ENCODE measurements around the gene LAGE3.

Gene LAGE3

DNA sequence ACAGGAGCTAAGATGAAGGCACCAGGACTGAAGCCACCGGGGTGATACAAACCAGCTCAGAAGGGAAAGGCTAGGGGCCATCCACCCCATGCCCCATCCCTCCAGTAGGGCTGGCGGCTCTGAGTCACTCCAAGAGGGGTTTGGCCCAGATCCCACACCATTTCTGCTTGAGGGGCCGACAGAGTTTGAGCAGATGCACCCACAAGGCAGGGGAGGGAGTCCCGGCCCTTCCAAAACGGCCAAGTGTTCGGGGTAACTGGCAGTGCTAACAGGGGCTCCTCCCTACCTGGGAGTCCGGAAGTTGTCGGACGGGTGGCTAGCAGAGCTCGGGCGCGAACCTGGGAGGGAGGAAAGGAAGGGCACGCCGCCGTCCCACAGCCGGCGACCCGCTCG, 10.9 kb upstream of the LAGE3 start:
- CTCF ChIA-PET = interaction anchor here (0.7 to 2.1 kb wide), 6 partner anchors 20 to 119 kb away, joined by 3 to 8 read pairs (median 3); partner anchors contain the start of gene FAM3A
- TF ChIP-seq, protein P1, sequence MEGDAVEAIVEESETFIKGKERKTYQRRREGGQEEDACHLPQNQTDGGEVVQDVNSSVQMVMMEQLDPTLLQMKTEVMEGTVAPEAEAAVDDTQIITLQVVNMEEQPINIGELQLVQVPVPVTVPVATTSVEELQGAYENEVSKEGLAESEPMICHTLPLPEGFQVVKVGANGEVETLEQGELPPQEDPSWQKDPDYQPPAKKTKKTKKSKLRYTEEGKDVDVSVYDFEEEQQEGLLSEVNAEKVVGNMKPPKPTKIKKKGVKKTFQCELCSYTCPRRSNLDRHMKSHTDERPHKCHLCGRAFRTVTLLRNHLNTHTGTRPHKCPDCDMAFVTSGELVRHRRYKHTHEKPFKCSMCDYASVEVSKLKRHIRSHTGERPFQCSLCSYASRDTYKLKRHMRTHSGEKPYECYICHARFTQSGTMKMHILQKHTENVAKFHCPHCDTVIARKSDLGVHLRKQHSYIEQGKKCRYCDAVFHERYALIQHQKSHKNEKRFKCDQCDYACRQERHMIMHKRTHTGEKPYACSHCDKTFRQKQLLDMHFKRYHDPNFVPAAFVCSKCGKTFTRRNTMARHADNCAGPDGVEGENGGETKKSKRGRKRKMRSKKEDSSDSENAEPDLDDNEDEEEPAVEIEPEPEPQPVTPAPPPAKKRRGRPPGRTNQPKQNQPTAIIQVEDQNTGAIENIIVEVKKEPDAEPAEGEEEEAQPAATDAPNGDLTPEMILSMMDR (IDR thresholded peaks at IDR 0.05; ENCODE audit: control extremely low read depth, extremely low read depth, low read depth, missing control alignments) = no peak
- no peak for DNase-seq (ENCODE audit: extremely low spot score)
- POLR2A ChIA-PET = interaction anchor here (1.0 to 1.8 kb wide), 5 partner anchors 11 to 119 kb away, joined by 3 to 7 read pairs (median 4); partner anchors contain the start of gene LAGE3

DNA sequence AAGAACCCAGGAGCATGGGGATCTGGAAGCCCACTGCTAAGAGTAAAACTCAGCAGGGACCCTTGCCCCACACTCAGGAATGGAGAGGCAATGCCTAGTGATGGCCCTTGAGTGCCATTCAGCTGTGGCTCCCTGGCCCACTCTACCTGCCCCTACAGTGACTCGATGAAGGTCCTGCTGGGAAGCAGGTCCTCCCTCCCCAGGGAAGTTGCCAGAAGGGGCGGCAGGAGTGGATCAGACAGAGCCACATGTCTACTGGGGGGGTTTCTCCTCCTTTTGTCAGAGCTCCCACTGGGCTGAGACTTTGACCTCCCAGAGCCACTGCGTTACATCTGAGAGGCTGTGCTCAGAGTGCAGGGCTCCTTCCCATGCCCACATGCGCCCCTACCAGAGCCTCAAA, 10.1 kb upstream of the LAGE3 start:
- TF ChIP-seq, protein P1 (IDR thresholded peaks at IDR 0.05; ENCODE audit: control extremely low read depth, extremely low read depth, low read depth, missing control alignments) = no peak
- no peak for DNase-seq (ENCODE audit: extremely low spot score)
- POLR2A ChIA-PET = interaction anchor here (0.6 to 1.8 kb wide), 3 partner anchors 10 to 118 kb away, joined by 3 to 7 read pairs (median 4); partner anchors contain the start of gene LAGE3
- CTCF ChIA-PET = interaction anchor here (2.1 kb wide), 1 partner anchor 116 kb away, joined by 8 read pairs; no protein-coding TSS in a partner anchor

DNA sequence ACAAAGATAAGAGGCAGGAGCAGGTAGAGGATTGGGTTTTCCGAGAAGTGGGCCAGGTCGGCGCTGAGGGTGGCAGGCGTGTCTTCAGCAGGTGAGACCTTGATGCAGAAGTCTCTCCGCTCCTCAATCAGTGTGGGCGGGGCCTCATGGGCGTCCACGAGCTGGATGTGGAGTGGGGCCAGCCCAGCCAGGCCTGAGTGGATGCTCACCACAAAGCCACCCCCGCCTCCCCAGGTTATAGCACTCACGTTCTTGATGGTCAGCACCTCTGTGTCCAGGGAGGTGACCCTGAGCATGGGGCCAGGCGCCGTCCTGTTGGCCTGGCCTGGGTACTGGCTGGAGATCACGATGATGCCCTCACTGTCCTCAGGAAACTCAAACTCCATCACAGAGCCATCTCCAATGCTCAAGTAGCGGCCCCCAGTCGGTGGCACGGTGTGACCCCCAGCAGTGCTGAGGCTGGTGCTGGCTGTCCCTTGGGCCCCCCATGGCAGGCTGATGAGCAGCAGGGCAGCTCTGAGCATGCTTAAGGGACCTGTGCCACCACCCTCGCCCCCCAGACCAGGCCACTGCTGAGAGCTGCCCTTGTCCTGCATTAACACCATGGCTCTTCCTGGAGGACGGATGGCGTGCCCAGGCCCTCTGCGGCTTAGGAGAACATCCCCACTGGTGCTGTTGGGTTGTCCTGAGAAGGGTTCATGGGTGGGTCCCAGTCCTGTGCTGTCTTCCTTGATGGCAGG, 9.4 kb upstream of the LAGE3 start:
- CTCF ChIA-PET = interaction anchor here (1.5 kb wide), 1 partner anchor 8 kb away, joined by 5 read pairs; no protein-coding TSS in a partner anchor
- DNase-seq (ENCODE audit: extremely low spot score) = no peak
- TF ChIP-seq, protein P1 (IDR thresholded peaks at IDR 0.05; ENCODE audit: control extremely low read depth, extremely low read depth, low read depth, missing control alignments) = no peak
- POLR2A ChIA-PET = interaction anchor here (0.6 kb wide), 2 partner anchors 10 to 63 kb away, joined by 3 to 4 read pairs; partner anchors contain the start of gene LAGE3

DNA sequence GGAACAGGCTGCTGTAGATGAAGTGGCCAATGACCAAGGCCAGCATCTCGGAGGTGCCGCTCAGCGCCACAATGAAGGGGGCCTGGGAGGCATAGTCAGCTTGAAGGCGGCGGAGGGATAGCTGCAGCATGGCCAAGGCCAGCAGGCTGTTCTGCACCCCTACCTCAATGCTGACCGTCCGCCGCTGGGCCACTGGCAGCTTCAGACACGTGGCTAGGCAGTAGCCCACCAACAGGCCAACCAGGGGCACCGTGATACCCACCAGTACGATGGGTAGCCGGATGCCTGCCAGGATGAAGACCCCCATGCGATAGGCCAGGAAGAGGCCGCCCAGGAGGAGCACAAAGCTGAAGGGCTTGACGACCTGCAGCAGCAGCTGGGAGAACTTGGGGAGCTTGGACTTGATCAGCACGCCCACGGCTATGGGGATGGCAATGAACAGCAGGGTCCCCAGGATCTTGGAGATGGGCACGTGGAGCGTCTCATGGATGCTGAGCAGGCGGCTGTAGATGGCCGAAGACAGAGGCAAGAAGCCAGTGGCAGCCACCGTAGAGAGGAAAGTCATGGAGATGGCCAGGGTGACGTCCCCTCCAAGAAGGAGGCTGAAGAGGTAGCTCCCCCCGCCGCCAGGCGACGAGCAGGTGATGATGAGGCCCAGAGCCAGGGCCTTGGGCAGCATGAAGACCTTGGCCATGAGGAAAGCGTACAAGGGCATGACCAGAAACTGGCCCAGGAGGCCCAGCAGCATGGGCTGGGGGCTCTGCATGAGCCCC, 8.6 kb upstream of the LAGE3 start:
- TF ChIP-seq, protein P1 (IDR thresholded peaks at IDR 0.05; ENCODE audit: control extremely low read depth, extremely low read depth, low read depth, missing control alignments) = no peak
- CTCF ChIA-PET = interaction anchor here (1.2 to 1.5 kb wide), 2 partner anchors 9 to 90 kb away, joined by 3 to 5 read pairs; no protein-coding TSS in a partner anchor
- POLR2A ChIA-PET = no interaction called here
- DNase-seq (ENCODE audit: extremely low spot score) = no peak

DNA sequence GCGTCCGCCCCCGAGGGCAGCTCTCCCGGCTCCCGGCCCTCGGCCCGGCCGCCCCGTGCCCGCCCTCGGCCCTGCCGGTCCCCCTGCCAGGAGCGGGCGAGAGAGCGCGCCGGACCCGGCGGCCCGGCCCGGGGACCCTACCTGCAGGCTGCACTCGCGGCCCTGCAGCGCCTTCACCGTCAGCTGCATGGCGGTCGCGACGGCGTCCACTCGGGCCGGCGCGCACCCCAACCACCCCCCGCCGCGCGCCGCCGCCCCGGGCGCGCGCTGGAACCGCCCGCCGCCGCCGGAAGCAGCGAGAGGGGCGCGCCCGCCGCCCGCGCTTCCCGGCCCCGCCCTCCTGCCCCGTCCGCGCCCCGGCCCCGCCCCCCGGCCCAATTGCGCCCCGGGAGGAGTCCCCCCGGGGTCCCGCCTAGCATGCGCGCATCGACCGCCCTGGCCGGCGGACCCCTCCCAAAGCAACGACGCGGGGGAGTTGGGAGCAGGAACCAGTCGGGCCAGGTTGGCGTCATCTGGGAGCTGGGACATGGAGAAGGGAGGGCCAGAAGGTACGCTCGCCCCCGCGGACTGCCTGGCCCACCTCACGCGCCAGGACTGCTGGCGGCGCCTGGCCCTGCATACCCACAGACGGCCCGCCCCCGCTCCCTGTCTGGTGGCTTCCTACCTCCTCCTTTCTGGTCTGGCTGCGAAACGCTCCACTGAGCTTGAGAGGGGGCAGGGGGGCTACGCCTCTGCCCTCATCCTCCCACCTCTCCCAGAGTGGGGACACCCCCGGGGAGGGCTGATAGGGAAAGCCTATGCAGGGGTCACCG, 7.5 kb upstream of the LAGE3 start, which contains the start of gene UBL4A:
UBL4A (minus strand) TSS at position 220 of the 812 bp plus-strand sequence; CDS start at position 189, 31 bp downstream.
- TF ChIP-seq, protein P1 (IDR thresholded peaks at IDR 0.05; ENCODE audit: control extremely low read depth, extremely low read depth, low read depth, missing control alignments) = no peak
- CTCF ChIA-PET = interaction anchor here (0.6 to 1.5 kb wide), 4 partner anchors 10 to 89 kb away, joined by 3 to 5 read pairs (median 4); no protein-coding TSS in a partner anchor
- POLR2A ChIA-PET = no interaction called here
- peak; percentile 74 for DNase-seq (ENCODE audit: extremely low spot score)
